ENCODE results near the gene ASNS.
"Not testable (repeated sequence)": the region's sequence is repeated elsewhere in the genome, so short reads cannot be mapped to it uniquely, and the experiment has no call there.

DNA sequence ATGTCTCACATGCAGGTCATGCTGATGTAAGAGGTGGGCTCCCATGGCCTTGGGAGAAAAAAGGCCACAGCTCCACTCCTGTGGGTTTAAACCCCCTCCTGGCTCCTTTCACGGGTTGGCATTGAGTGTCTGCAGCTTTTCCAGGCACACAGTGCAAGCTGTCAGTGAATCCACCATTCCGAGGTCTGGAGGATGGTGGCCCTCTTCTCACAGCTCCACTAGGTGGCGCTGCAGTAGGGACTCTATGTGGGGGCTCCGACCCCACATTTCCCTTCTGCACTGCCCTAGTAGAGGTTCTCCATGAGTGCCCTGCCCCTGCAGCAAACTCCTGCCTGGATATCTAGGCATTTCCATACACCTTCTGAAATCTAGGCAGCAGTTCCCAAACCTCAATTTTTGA, 19.5 kb upstream of the ASNS start:
- TF ChIP-seq, protein P1, sequence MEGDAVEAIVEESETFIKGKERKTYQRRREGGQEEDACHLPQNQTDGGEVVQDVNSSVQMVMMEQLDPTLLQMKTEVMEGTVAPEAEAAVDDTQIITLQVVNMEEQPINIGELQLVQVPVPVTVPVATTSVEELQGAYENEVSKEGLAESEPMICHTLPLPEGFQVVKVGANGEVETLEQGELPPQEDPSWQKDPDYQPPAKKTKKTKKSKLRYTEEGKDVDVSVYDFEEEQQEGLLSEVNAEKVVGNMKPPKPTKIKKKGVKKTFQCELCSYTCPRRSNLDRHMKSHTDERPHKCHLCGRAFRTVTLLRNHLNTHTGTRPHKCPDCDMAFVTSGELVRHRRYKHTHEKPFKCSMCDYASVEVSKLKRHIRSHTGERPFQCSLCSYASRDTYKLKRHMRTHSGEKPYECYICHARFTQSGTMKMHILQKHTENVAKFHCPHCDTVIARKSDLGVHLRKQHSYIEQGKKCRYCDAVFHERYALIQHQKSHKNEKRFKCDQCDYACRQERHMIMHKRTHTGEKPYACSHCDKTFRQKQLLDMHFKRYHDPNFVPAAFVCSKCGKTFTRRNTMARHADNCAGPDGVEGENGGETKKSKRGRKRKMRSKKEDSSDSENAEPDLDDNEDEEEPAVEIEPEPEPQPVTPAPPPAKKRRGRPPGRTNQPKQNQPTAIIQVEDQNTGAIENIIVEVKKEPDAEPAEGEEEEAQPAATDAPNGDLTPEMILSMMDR (IDR thresholded peaks at IDR 0.05): not testable (repeated sequence)
- TF ChIP-seq POLR2A (IDR thresholded peaks at IDR 0.05): not testable (repeated sequence)
